Activated naive CD8-positive, alpha-beta T cell (primary cell): ENCODE results near the gene NDUFAF8.

ENCODE experiments used
- H3K27ac Mint-ChIP-seq: one replicate; pipeline ENCODE4 v1.8.0; 2021; ENCODE audit warnings: mixed read lengths
- H3K27me3 Mint-ChIP-seq: one replicate; pipeline ENCODE4 v1.8.0; 2021; ENCODE audit warnings: mixed read lengths
- H3K36me3 Mint-ChIP-seq: one replicate; pipeline ENCODE4 v1.8.0; 2021; ENCODE audit warnings: mixed read lengths
- H3K4me1 Mint-ChIP-seq: one replicate; pipeline ENCODE4 v1.8.0; 2021; ENCODE audit warnings: low read depth, mixed read lengths
- H3K4me3 Mint-ChIP-seq: one replicate; pipeline ENCODE4 v1.8.0; 2021; ENCODE audit warnings: mild to moderate bottlenecking, mixed read lengths
- H3K9me3 Mint-ChIP-seq: one replicate; pipeline ENCODE4 v1.8.0; 2021; ENCODE audit warnings: low read depth, mixed read lengths

NDUFAF8 gene

DNA sequence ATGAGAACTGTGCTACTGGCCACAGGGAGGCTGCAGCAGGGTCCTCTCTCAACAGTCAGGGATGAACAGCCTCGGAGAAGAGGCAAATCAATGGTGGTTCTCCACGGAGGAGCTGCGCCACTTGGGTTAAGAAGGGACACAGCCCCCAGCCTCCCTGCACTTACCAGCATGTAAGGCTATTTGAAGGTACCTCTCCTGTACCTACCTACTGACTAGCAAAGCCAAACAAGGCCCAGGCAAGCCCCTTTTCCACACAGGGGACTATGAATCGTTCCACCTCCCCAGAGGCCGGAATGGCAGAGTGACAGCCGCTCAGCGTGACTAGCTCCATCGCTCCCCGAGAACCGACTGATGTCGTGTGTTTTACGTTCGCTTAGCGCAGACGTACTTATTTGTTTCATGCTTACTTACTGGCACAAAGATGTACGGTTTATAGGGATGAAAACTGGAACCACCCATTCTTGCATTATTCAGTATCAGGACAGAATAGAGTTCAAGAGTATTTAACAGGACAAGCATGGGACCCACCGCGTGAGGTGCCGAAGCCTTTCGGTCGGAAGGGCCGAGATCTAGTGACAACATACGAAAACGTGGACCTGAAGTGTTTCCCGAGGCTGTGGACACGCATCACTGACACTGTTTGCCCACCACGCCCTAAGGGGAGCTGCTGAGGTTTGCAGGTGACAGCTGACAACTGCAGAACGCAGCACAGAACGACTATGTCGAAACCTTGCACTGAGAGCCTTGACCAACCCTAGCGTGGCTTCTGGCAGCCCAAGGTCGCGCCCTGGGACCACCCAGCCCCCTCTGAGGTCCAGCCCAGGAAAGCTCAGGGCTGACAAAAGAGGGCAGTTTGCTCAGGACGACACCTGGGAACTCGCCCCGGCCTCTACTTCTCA lies 1.3 kb upstream of the NDUFAF8 start:
- H3K27me3 Mint-ChIP-seq, result no peaks in the 10 kb centered on the region
- H3K9me3 Mint-ChIP-seq, result no peaks in the 10 kb centered on the region
- H3K4me3 Mint-ChIP-seq, result peak overlapping the region; percentile 85
- peaks cover 4% of the 10 kb centered on the region for H3K36me3 Mint-ChIP-seq
- H3K4me1 Mint-ChIP-seq, result peaks cover 33% of the 10 kb centered on the region
- H3K27ac Mint-ChIP-seq, result peak overlapping the region; percentile 34

DNA sequence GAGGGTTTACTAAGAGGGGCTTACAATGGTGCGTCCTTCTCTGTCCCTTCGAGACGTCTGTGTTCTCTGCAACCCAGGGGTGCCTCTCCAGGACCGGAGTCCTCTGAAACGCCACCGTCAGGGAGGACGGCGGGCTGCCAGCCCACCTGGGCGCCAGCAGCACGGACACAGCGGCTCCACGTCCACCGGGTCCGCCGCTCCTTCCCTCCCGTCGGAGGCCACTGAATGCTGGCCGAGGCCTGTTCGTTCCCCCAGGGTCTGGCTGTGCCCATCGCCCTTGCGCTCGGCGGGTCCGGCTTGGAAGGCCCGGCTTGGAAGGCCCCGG lies 666 bp upstream of the NDUFAF8 start:
- Mint-ChIP-seq H3K4me1 (peaks cover 33% of the 10 kb centered on the region), H3K36me3 (peaks cover 4% of the 10 kb centered on the region), H3K4me3 (peak overlapping the region; percentile 85), H3K27me3 (no peaks in the 10 kb centered on the region), H3K9me3 (no peaks in the 10 kb centered on the region), H3K27ac (no peak overlapping the region)

DNA sequence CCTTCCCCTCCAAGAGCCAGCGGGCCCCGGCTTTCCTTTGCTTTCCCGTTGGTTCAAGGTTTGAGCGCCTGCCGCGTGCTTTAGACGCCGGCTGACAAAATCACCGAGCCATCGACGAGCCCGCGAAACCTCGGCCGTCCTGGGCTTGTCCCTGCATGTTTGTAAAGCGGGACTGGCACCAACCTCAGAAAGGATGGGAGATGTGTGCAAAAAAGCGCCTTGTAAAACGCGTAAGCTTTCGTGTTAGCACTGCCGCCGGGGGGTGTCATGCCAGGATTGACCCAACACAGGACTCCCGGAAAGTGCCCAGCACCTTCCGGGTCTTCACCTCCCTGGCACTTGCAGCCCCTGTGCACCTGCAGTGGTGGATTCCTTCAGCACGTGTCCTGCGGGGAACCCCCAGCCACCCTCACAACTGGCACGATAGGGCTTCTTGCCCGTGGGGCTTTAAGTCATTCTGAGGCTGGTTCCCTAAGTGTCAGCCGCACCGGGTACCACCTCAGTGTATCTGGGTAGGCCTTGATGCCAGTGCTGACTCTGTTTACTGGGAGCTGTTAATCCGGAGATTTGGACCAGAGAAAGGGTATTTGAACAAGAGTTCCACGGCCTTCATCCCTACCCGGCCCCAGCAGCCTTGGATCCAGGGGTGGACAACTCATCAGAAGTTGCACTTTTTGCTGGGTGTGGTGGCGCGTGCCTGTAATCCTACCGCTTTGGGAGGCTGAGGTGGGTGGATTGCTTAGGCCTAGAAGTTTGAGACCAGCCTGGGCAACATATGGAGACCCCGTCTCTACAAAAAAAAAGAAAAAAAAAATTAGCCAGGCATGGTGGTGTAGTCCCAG lies 817 bp downstream of the NDUFAF8 start:
- Mint-ChIP-seq H3K27me3 (no peaks in the 10 kb centered on the region), H3K4me3 (peak overlapping the region; percentile 94), H3K27ac (peak overlapping the region; percentile 95), H3K4me1 (peaks cover 29% of the 10 kb centered on the region), H3K9me3 (no peaks in the 10 kb centered on the region), H3K36me3 (peaks cover 4% of the 10 kb centered on the region)

DNA sequence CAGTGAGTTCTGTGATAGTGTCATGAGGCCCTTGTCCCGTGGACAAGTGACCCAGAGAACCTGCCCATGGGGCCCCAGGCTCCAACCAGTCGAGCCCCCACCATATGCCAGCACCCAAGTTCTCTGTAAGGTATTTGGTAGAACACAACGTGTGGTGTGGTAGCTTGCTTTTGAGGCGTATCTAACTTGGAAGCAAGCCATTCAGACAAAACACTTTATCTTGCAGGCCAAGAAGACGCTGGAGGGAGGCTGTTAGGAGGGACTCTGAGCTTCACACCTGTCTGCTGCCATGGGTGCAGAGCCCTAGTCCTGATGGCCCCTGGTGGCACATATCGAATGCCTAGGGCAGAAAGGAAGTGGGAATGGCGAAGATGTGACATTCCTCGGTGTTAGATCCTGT lies 1.6 kb downstream of the NDUFAF8 start:
- no peaks in the 10 kb centered on the region for H3K9me3 Mint-ChIP-seq
- peaks cover 4% of the 10 kb centered on the region for H3K36me3 Mint-ChIP-seq
- H3K4me1 Mint-ChIP-seq, result peaks cover 28% of the 10 kb centered on the region
- no peaks in the 10 kb centered on the region for H3K27me3 Mint-ChIP-seq
- H3K4me3 Mint-ChIP-seq, result peak overlapping the region; percentile 94
- H3K27ac Mint-ChIP-seq, result peak overlapping the region; percentile 50

DNA sequence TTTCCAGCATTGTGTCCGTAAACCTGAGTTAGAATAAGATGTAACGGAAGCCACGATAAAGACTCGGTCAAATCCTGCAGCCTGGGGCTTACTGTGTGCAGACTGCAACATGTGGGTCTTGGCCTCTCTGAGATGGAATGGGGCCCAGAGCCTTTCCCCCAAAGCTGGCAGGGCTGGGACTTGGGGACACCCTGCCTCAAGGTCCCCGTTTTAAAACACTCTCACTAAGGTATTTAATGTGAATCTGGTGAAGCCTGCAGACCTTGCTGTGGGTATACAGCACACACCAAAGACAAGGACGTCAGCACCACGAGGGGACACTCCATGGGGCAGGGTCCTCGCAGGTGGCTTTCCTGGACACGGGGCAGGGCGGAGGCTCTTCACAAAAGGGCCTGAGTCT lies 2.1 kb downstream of the NDUFAF8 start:
- Mint-ChIP-seq H3K4me3 (peak overlapping the region; percentile 94), H3K27me3 (no peaks in the 10 kb centered on the region), H3K9me3 (no peaks in the 10 kb centered on the region), H3K4me1 (peaks cover 26% of the 10 kb centered on the region), H3K27ac (no peak overlapping the region), H3K36me3 (peaks cover 4% of the 10 kb centered on the region)

DNA sequence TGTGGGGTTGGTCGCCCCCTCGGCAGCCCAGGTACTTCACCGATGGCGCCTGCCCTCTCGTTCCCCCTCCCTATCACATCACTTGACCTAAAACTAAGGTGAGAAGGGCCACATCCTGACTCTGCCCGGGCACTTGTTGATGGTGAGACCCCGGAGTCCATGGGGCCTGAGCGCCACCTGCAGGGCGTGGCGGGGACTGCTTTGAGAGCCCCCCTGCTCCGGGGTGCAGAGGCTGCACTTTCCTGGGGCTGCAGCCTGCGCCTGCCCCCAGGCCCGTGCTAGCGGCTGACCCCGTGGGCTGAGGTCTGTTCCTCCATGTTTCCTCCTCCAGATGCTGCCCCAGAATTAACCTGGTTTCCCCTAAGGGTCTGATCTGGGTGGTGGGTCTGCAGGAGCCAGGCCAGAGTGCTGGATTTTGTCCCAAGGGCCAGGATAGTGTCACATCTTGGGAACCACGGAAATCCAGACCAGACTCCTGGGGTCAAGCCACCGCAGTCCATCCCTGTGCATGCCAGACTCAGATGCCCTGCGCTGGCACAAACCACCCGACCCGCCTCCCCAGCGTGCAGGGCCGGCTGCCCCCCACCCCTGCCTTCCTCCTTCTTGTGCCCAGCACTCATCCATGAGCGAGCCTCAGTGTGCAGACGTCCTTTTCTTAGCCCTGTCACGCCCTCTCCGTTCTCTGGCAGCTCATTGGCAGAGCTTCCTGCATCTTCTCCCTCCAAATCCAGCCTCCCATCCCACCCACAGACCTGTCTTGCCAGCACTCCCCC lies 2.7 kb downstream of the NDUFAF8 start:
- peaks cover 4% of the 10 kb centered on the region for H3K36me3 Mint-ChIP-seq
- peak overlapping the region; percentile 94 for H3K4me3 Mint-ChIP-seq
- peaks cover 25% of the 10 kb centered on the region for H3K4me1 Mint-ChIP-seq
- H3K27me3 Mint-ChIP-seq, result no peaks in the 10 kb centered on the region
- H3K9me3 Mint-ChIP-seq, result no peaks in the 10 kb centered on the region
- H3K27ac Mint-ChIP-seq, result peak overlapping the region; percentile 79

DNA sequence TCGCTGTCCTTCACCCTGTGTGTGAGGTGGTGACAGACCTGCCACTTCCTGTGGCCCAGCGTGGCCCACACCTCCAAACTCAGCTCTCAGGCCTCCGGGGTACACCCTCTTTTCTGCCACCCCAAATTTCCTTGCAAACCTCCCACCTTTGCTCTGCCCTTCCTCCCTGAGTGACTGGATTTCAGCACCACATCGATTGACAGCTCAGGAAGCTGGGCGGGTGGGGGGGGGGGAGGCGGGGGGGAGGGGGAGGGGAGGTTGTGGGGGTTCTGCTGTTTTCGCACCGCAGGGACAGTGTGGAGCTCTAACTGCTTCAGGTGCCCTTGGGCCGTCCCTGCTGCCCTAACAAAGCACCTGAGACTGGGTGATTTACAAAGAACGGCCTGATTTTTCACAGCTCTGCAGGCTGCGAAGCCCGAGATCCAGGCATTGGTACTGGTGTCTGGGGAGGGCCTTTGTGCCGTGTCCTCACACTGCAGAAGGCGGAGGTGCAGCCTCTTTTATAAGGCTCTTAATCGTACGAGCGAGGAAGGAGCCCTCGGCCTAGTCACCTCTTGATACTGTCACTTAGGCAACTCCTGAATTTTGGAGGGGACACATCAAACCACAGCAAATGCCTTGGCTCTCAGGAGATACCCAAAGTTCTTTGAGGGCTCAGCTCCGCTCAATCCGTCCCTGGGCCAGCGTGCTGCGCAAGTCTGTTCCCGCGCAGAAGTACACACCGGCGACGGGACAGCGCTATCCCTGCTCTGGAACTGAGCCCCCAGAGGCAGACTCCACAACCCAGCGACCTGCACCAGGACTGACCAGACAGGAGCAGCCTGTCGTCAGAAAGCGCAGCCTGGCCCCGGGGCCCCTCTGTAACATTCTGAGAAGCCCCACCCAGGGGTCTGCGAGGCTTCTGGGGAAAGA lies 3.6 kb downstream of the NDUFAF8 start:
- peak overlapping the region; percentile 47 for H3K4me3 Mint-ChIP-seq

DNA sequence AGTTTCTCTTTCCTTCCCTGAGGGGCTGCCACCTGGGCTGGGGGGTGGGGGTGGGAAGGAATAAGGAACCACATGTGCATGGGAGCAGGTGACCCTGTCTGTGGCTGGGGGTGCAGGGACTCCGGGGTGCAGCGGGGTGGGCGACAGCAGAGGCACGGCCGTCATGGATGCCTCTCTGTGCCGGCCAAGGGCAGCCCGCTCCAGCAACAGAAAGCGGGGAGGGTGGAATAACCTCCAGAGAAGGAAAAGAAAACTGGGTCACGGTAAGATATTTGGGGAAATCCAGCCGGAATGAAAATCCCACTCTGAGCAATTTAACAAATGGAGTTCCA lies 4.2 kb downstream of the NDUFAF8 start:
- no peaks in the 10 kb centered on the region for H3K27me3 Mint-ChIP-seq
- no peaks in the 10 kb centered on the region for H3K9me3 Mint-ChIP-seq
- peaks cover 4% of the 10 kb centered on the region for H3K36me3 Mint-ChIP-seq
- no peak overlapping the region for H3K4me3 Mint-ChIP-seq
- H3K4me1 Mint-ChIP-seq, result peaks cover 15% of the 10 kb centered on the region
- H3K27ac Mint-ChIP-seq, result no peak overlapping the region

More for the DNA sequence above, 3.6 kb downstream of the NDUFAF8 start:
- Mint-ChIP-seq H3K27me3 (no peaks in the 10 kb centered on the region), H3K4me1 (peaks cover 20% of the 10 kb centered on the region), H3K9me3 (no peaks in the 10 kb centered on the region), H3K27ac (peak overlapping the region; percentile 79), H3K36me3 (peaks cover 4% of the 10 kb centered on the region)

DNA sequence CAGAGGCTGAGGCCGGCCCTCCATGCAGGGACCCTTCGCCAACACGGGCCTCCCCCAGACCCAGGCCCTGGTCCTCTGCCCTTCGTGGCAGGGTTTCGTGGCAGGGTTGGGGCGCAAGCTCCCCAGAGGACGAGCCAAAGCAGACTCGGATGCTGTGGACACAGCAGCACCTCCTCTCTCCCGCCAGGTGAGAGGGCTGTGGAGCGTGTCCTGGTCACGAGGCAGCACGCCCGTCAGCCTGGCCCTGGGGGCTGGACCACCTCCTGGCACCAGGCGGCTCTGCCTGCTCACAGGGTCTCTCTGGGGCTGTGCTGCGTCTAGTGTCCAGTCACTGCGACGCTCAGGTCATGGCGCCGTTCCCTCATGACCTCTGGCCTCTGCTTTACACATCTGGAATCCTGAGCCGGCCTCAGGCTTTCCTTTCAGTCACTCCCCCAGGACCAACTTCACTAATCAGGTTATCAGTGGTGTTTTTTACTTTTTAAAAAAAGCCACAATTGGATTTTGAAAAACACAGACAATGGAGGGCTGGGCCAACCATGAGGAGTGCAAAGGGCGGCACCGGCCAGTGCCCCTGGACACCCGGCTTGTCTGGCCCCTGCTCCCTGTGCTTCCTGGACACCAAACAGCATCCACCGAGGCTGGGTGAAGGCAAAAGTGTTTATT lies 5.4 kb downstream of the NDUFAF8 start:
- Mint-ChIP-seq H3K4me3 (no peak overlapping the region), H3K4me1 (peaks cover 14% of the 10 kb centered on the region), H3K36me3 (peaks cover 4% of the 10 kb centered on the region), H3K9me3 (no peaks in the 10 kb centered on the region), H3K27ac (no peak overlapping the region), H3K27me3 (no peaks in the 10 kb centered on the region)

DNA sequence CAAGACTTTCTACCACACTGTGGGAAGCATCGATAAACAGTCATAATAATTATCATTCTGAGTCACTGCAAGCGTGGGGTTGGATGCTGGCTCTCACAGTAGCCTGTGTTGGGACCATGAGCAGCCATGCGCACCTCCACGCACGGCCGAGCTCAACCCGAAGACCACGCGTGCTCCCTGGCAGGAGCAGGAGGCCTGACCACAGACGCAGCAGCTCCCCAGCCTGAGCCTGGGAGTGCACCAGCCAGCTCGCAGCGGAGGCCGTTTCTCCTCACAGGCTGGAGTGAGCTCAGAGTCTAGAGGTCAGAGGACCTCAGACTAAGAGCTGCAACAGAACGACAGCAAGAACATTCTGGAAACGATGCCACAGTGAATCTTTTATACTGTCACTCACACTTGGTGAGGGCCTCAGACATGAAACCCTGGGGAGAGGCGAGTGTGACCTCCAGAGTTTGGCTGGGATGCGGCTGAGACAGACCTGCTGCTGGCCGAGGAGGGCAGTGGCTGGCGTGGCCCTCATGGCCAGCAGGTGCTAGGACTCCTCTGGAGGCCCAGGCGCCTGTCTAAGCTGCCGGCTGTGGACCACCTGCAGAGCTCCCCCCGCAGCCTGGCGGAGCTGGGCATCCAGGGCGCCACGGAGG lies 6.0 kb downstream of the NDUFAF8 start:
- no peak overlapping the region for H3K4me3 Mint-ChIP-seq
- peaks cover 2% of the 10 kb centered on the region for H3K36me3 Mint-ChIP-seq
- H3K27me3 Mint-ChIP-seq, result no peaks in the 10 kb centered on the region
- H3K27ac Mint-ChIP-seq, result no peak overlapping the region
- H3K9me3 Mint-ChIP-seq, result no peaks in the 10 kb centered on the region
- H3K4me1 Mint-ChIP-seq, result peaks cover 12% of the 10 kb centered on the region

DNA sequence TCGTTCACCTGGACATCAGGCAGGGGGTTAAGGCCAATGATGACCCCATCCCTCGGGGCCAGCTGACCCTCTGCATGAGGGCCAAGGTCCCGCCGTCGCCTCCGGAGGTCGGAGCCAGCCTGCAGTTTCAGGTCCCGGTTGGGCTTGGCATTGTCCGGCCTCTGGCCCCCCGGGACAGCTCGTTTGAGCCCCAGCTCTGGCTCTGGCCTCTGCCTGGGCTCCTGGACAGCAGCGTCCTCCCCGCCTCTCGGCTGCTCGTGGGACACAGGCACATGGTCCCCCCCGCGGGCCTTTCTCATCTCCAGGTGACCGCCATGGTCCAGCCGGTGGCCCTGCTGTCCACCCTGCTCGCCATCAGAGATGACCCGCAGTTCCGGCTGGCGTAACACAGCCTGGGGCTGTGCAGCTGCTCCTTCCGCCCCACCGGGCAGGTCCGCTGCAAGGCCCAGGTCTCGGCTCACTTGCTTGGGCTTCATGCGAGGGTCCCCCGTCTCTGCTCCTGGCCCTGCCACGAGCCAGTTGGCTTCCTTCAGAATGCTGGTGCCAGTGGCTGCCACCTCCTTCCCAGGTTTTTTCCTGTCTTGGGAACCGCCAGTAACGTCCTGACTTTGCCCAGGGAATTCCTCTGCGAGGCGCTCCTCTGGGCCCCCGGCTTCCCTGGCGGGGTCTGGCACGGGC lies 6.7 kb downstream of the NDUFAF8 start:
- H3K36me3 Mint-ChIP-seq, result peaks cover 2% of the 10 kb centered on the region
- H3K9me3 Mint-ChIP-seq, result no peaks in the 10 kb centered on the region
- H3K4me1 Mint-ChIP-seq, result peaks cover 9% of the 10 kb centered on the region
- H3K27ac Mint-ChIP-seq, result no peak overlapping the region
- H3K4me3 Mint-ChIP-seq, result no peak overlapping the region
- no peaks in the 10 kb centered on the region for H3K27me3 Mint-ChIP-seq

DNA sequence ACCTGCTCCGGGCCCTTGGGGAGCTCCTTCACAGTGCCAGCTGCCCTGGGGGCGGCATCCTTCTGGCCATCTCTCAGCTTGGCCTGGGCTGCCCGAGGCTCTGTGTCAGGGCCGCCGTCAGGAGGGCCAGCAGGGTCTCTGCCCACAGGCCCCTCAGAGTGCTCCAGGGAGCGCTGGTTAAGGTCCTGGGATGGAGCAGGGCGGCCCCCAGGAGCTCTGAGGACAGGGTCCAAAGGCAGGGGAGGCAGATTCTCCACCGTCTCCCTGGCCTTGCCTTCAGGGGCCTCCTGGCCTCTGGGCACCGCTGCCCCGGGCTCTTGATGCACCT lies 7.2 kb downstream of the NDUFAF8 start:
- no peak overlapping the region for H3K4me3 Mint-ChIP-seq
- H3K4me1 Mint-ChIP-seq, result peaks cover 9% of the 10 kb centered on the region
- H3K27ac Mint-ChIP-seq, result no peak overlapping the region
- no peaks in the 10 kb centered on the region for H3K9me3 Mint-ChIP-seq
- no peaks in the 10 kb centered on the region for H3K36me3 Mint-ChIP-seq
- no peaks in the 10 kb centered on the region for H3K27me3 Mint-ChIP-seq

DNA sequence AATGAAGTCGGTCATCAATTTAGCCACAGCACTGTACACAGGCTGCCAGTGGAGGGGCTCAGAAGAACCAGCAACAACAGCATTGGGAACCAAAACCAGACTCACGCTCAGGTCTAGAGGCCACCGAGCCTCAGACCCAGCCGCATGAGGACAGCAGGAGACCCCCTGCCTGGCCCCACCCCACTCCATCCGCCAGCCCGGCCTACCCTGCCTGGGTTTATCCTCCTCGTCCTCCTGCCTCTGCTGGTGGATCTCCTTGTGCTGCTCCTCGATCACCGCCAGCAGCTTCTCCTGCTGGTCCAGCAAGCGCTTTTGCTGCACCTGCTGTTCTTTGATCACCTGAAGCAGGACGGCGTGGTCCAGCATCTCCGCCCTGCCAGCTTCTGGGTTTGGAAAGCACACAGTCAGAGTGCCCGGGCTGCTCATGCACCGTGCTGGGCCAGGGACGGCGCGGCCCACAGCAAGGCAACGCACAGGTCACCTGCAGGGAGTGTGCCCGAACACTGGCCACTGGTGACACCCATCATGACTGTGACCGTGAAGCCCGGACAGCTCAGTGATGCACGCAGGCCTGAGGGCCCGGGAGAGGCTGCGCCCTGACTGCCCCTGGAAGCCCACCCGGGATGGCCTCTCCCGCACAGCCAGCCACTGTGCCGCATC lies 7.7 kb downstream of the NDUFAF8 start:
- Mint-ChIP-seq H3K36me3 (no peaks in the 10 kb centered on the region), H3K4me3 (no peak overlapping the region), H3K27me3 (no peaks in the 10 kb centered on the region), H3K9me3 (no peaks in the 10 kb centered on the region), H3K4me1 (peaks cover 7% of the 10 kb centered on the region), H3K27ac (no peak overlapping the region)
